Measurements from ENCODE around the gene ADAM11. TPM values are rescaled to one million over a fixed set of nuclear protein-coding genes. Genes with fewer than 3 reads are reported as not detected.

ADAM11 gene
- total RNA-seq, 1 donor from 2014 or later = 0.21 TPM

DNA sequence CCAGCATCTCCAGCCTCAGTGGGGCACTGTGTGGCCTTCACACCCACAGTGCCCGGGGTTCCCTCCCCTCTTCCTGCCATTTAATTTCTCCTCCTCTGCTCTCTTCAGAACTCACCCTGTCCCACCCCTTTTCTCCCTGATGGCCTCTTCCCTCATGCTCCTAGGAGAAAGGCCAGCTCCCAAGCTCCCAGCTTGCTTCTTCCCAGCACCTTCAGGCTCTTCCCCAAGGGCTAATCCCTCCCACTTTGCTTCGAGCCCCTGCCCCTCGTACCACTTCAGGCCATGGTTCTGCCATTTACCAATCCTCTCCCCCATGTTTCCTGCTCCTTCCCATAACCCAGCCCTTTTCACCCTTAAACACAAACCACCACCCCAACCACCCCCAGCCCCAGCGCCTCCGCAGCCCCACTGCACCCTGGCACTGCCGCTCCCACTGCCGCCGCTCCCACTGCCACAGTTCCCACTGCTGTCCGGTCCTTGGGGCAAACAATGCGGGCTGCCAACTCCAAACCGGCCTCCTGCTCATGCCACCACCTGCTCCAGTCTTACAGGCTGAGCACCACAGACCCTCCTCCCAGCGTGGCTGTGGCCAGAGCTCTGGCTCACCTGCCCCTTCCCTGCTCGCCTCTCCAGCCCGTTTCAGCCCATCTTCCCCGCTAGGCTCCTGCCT, 28.6 kb downstream of the ADAM11 start:
- Histone ChIP-seq H3K27me3 (ENCODE audit: control insufficient read depth, insufficient read depth, low read length) (peaks cover 3% of the 10 kb centered on the region), H3K4me3 (ENCODE audit: low read depth, low read length) (no peak overlapping the region), H3K36me3 (ENCODE audit: control insufficient read depth, insufficient read depth, low read length) (no peaks in the 10 kb centered on the region)
- no peak for DNase-seq (ENCODE audit: low read depth)
- TF ChIP-seq, protein P1, sequence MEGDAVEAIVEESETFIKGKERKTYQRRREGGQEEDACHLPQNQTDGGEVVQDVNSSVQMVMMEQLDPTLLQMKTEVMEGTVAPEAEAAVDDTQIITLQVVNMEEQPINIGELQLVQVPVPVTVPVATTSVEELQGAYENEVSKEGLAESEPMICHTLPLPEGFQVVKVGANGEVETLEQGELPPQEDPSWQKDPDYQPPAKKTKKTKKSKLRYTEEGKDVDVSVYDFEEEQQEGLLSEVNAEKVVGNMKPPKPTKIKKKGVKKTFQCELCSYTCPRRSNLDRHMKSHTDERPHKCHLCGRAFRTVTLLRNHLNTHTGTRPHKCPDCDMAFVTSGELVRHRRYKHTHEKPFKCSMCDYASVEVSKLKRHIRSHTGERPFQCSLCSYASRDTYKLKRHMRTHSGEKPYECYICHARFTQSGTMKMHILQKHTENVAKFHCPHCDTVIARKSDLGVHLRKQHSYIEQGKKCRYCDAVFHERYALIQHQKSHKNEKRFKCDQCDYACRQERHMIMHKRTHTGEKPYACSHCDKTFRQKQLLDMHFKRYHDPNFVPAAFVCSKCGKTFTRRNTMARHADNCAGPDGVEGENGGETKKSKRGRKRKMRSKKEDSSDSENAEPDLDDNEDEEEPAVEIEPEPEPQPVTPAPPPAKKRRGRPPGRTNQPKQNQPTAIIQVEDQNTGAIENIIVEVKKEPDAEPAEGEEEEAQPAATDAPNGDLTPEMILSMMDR (IDR thresholded peaks at IDR 0.05; ENCODE audit: insufficient read depth, low read length, poor library complexity, severe bottlenecking) = no peak

DNA sequence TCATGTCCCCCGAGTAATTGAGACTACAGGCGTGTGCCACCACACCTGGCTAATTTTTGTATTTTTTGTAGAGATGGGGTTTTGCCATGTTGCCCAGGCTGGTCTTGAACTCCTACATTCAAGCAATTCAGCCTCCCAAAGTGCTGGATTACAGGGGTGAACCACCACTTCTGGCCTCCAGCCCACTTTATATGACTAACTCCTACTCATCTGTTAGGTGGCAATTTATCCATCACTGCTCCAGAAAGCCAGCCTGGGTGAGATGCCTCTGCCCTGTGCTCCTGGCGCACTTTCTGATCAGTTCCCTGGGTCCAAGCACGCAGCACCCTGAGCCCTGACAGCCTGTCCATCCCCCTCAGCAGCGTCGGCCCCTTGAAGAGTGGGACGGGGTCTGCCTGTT, 29.4 kb downstream of the ADAM11 start:
- TF ChIP-seq, protein P1 (IDR thresholded peaks at IDR 0.05; ENCODE audit: insufficient read depth, low read length, poor library complexity, severe bottlenecking) = no peak
- H3K4me3 ChIP-seq (ENCODE audit: low read depth, low read length) = no peak overlapping the region
- no peak for DNase-seq (ENCODE audit: low read depth)
- H3K36me3 ChIP-seq (ENCODE audit: control insufficient read depth, insufficient read depth, low read length) = no peaks in the 10 kb centered on the region
- peaks cover 3% of the 10 kb centered on the region for H3K27me3 ChIP-seq (ENCODE audit: control insufficient read depth, insufficient read depth, low read length)

DNA sequence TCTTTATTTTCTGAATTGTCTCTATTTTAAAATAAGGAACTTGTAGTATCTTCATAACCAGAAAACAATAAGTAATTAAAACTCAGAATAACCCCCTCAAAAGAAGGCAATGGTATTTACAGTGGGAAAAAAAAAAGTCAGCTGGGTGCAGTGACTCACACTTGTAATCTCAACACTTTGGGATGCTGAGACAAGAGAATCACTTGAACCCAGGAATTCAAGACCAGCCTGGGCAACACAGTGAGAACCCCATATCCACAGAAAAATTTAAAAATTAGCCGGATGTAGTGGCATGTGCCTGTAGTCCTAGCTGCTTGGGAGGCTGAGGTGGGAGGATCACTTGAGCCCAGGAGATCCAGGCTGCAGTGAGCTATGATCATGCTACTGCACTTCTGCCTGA, 33.5 kb downstream of the ADAM11 start:
- DNase-seq (ENCODE audit: low read depth) = no peak
- TF ChIP-seq, protein P1 (IDR thresholded peaks at IDR 0.05; ENCODE audit: insufficient read depth, low read length, poor library complexity, severe bottlenecking) = no peak
- Histone ChIP-seq H3K36me3 (ENCODE audit: control insufficient read depth, insufficient read depth, low read length) (no peaks in the 10 kb centered on the region), H3K27me3 (ENCODE audit: control insufficient read depth, insufficient read depth, low read length) (no peaks in the 10 kb centered on the region), H3K4me3 (ENCODE audit: low read depth, low read length) (no peak overlapping the region)

DNA sequence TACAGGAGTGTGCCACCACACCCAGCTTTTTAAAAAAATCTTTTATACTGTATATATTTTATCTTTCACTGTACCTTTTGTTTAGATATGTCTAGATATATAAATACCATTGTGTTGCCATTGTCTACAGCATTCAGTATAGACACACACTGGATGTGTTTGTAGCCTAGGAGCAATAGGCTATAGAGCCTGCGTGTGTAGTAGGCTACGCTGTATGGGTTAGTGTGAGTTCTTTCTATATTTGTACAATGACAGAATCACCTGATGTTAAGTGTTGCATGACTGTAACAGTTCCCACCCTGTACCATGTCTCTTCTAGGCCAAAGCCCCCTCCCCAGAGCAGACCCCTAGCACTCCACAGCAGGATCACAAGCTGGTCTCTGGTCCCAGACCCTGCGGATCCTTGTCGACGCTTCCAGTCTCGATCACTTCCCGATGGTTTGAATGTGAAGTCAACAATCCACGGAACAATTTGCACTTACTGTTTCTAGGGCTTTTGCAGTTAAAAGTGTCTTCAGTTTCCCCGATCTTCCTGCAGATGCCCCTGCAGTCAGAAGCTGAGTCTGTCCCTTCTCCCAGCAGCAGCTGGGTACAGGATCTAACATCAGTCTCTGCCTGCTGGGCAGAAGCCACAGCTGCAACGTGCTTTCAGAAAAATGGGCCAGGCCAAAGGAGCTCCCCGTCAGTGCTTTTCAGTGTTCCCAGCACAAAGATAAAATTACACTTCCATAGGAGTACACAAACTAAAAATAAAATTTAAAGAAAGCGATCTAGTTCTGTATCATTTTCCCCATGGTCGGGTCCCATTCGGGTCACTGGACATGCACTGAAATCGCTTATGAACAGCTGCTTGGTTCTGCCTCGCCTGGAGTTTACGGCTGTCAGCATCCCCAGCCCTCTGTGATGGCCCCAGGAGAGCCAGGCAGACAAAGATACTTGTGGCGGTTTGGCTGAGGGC, 35.4 kb downstream of the ADAM11 start:
- H3K27me3 ChIP-seq (ENCODE audit: control insufficient read depth, insufficient read depth, low read length) = no peaks in the 10 kb centered on the region
- no peak for DNase-seq (ENCODE audit: low read depth)
- TF ChIP-seq, protein P1 (IDR thresholded peaks at IDR 0.05; ENCODE audit: insufficient read depth, low read length, poor library complexity, severe bottlenecking) = no peak
- H3K36me3 ChIP-seq (ENCODE audit: control insufficient read depth, insufficient read depth, low read length) = no peaks in the 10 kb centered on the region
- H3K4me3 ChIP-seq (ENCODE audit: low read depth, low read length) = no peak overlapping the region

DNA sequence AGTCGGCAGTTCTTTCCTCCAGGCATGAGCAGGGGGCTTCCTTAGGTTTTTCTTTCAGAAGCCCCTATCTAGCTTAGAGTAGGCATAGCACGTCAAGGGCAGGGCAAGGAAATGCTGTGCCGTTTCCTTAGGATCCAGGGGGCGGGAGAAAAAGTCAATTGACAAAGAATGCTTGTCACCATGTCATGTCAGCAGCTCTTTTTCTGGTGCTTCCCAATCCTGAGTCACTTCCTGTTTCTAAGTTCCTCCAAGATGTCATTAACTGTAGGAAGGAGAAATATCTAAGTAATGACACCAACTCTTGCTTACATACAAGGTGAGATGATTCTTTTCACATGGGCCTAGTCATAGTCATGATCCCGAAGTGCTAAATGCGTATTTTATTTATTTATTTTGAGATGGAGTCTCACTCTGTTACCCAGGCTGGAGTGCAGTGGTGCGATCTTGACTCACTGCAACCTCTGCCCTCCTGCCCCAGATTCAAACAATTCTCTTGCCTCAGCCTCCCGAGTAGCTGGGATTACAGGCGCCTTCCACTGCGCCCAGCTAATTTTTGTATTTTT, 36.1 kb downstream of the ADAM11 start:
- TF ChIP-seq, protein P1 (IDR thresholded peaks at IDR 0.05; ENCODE audit: insufficient read depth, low read length, poor library complexity, severe bottlenecking) = no peak
- Histone ChIP-seq H3K36me3 (ENCODE audit: control insufficient read depth, insufficient read depth, low read length) (peaks cover 1% of the 10 kb centered on the region), H3K4me3 (ENCODE audit: low read depth, low read length) (no peak overlapping the region), H3K27me3 (ENCODE audit: control insufficient read depth, insufficient read depth, low read length) (no peaks in the 10 kb centered on the region)
- DNase-seq (ENCODE audit: low read depth) = peak; percentile 93

Data from kidney epithelial cell (primary cell).